RWPE1 (cell line): ENCODE measurements around the gene KLK1.

ENCODE experiments used
- CTCF ChIA-PET: fragments of 350-600 bp; sonication (Branson Sonifier 250); formaldehyde crosslinking; extraction: SDS; loops from one replicate; lab custom pipeline; 2021; lab: Yijun Ruan, JAX
- POLR2A ChIA-PET: fragments of 400-600 bp; formaldehyde crosslinking; extraction: SDS; loops from one replicate; lab custom pipeline; 2020; ENCODE audit warnings: antibody characterized with exemption; ENCODE audit not compliant: low non-redundant PET; lab: Yijun Ruan, JAX
- DNase-seq: peaks from one replicate; pipeline ENCODE4 v3.0.0; 2012; ENCODE audit warnings: low spot score
- H3K27ac ChIP-seq: fragments of 450-650 bp; 2 replicates; pipeline ENCODE4 v1.5.1; 2017
- TF ChIP-seq, protein P1 (sequence below): fragments of 450-650 bp; conservative IDR thresholded peaks from 2 replicates; pipeline ENCODE4 v1.5.1; 2017; ENCODE audit warnings: low read depth, mild to moderate bottlenecking

KLK1 gene

DNA sequence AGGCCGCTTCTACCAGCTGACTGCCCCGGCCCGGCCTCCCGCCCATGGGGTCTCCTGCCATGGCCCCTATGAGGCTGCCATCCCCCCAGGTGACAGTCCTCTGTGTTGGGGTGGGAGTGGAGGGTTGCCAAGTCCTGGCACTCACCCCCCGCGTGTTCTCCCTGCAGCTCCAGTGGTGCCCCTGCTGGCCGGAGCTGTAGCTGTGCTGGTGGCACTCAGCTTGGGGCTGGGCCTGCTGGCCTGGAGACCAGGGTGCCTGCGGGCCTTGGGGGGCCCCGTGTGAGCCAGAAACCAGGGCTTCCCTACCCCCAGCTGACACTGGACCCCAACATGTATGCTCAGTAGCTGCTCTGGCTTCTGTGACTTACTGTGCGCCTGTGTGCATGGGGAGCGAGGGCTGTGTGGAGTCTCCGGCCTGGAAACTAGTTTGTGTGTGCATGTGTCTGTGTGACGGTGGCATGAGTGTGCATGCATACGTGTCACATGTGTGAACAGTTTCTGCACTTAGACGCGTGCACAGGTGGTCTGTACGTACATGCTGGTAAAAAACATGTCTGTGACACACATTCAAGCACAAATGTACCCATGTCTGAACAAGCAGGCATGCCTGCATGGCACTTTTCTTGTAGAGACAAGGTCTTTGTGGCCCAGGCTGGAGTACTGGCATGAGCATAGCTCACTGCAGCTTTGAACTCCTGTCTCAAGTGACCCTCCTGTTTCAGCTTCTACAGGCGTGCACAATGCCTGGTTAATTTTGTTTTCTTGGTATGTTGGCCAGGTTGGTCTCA is 28.5 kb downstream of the KLK1 start:
- POLR2A ChIA-PET, result no interaction called here
- CTCF ChIA-PET, result interaction anchor here (0.5 to 3.1 kb wide), 5 partner anchors 99 to 1894 kb away, joined by 3 to 11 read pairs (median 3); no protein-coding TSS in a partner anchor
- peak overlapping the region; percentile 63 for H3K27ac ChIP-seq
- DNase-seq, result no peak
- TF ChIP-seq, protein P1, sequence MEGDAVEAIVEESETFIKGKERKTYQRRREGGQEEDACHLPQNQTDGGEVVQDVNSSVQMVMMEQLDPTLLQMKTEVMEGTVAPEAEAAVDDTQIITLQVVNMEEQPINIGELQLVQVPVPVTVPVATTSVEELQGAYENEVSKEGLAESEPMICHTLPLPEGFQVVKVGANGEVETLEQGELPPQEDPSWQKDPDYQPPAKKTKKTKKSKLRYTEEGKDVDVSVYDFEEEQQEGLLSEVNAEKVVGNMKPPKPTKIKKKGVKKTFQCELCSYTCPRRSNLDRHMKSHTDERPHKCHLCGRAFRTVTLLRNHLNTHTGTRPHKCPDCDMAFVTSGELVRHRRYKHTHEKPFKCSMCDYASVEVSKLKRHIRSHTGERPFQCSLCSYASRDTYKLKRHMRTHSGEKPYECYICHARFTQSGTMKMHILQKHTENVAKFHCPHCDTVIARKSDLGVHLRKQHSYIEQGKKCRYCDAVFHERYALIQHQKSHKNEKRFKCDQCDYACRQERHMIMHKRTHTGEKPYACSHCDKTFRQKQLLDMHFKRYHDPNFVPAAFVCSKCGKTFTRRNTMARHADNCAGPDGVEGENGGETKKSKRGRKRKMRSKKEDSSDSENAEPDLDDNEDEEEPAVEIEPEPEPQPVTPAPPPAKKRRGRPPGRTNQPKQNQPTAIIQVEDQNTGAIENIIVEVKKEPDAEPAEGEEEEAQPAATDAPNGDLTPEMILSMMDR, result no peak

GRCh38 chr19:50794074-50794875 is 29.3 kb downstream of the KLK1 start:
- H3K27ac ChIP-seq, result peak overlapping the region; percentile 63
- ChIA-PET CTCF (interaction anchor here (1.7 to 3.1 kb wide), 2 partner anchors 128 to 223 kb away, joined by 7 to 11 read pairs; no protein-coding TSS in a partner anchor), POLR2A (no interaction called here)
- TF ChIP-seq, protein P1, result no peak
- no peak for DNase-seq

- TF ChIP-seq, protein P1, result no peak
These were observed 30.0 kb downstream of the KLK1 start for GRCh38 chr19:50793558-50794065.

GRCh38 chr19:50792272-50793250 is 31.0 kb downstream of the KLK1 start:
- H3K27ac ChIP-seq, result no peak overlapping the region
- CTCF ChIA-PET, result interaction anchor here (0.6 to 3.1 kb wide), 5 partner anchors 9 to 227 kb away, joined by 3 to 11 read pairs (median 4); partner anchors contain the start of gene KLK10
- no peak for DNase-seq
- POLR2A ChIA-PET, result interaction anchor here (0.5 kb wide), 2 partner anchors 132 kb away, joined by 3 to 6 read pairs; no protein-coding TSS in a partner anchor
- TF ChIP-seq, protein P1, result no peak

More at GRCh38 chr19:50793558-50794065, 30.0 kb downstream of the KLK1 start:
- no peak for DNase-seq
- POLR2A ChIA-PET, result no interaction called here
- CTCF ChIA-PET, result interaction anchor here (3.1 kb wide), 1 partner anchor 128 kb away, joined by 11 read pairs; no protein-coding TSS in a partner anchor
- H3K27ac ChIP-seq, result no peak overlapping the region

- TF ChIP-seq, protein P1, result no peak
- no peak overlapping the region for H3K27ac ChIP-seq
- POLR2A ChIA-PET, result interaction anchor here (0.5 kb wide), 1 partner anchor 133 kb away, joined by 3 read pairs; no protein-coding TSS in a partner anchor
- CTCF ChIA-PET, result interaction anchor here (0.8 to 3.1 kb wide), 3 partner anchors 8 to 130 kb away, joined by 3 to 11 read pairs (median 3); no protein-coding TSS in a partner anchor
- DNase-seq, result no peak
These were observed 31.9 kb downstream of the KLK1 start for GRCh38 chr19:50791594-50792271.
